Body of pancreas (tissue), 4 donors: ENCODE results near the gene PRRT4. TPM values are rescaled to one million over a fixed set of nuclear protein-coding genes. Genes with fewer than 3 reads are reported as not detected.

ENCODE experiments used
- ATAC-seq: fragments of 150-250 bp; one replicate; pipeline ENCODE4 v1.9.1; 2016
- DNase-seq, 4 donors: peaks; one replicate each; pipeline ENCODE4 v3.0.0-alpha.2; 2019
- H3K27ac ChIP-seq, 4 donors: fragments of 200-600 bp; sonication (generic); 1 replicate in 3 of 4; 2 replicates in 1 of 4; pipeline versions ENCODE4 v1.5.1 to v1.6.1; 2016 to 2019; ENCODE audit warnings: mild to moderate bottlenecking in 1 of 4, mixed read lengths in 1 of 4, moderate library complexity in 1 of 4
- H3K27me3 ChIP-seq, 2 donors: fragments of 200-600 bp; sonication (generic); one replicate each; pipeline ENCODE4 v1.6.0; 2016; ENCODE audit warnings: mild to moderate bottlenecking in 1 of 2
- H3K36me3 ChIP-seq, 2 donors: fragments of 200-600 bp; sonication (generic); replicated peaks in 1 of 2; 2 replicates each; pipeline ENCODE4 v1.5.1; 2016; ENCODE audit warnings: low read depth in 2 of 2; ENCODE audit not compliant: insufficient read depth in 1 of 2
- H3K4me1 ChIP-seq: fragments of 200-600 bp; sonication (generic); one replicate; pipeline ENCODE4 v1.6.0; 2016
- H3K4me3 ChIP-seq, 2 donors: fragments of 200-600 bp; sonication (generic); 1 replicate in 1 of 2; 2 replicates in 1 of 2; pipeline ENCODE4 v1.5.1; 2016 to 2019
- H3K9me3 ChIP-seq, 3 donors: fragments of 200-600 bp; sonication (generic); 1 replicate in 2 of 3; 2 replicates in 1 of 3; pipeline ENCODE4 v1.5.1; 2016
- POLR2A ChIP-seq, 3 donors: fragments of 450-650 bp; IDR thresholded peaks; one replicate each; pipeline ENCODE4 v1.6.1; 2016; ENCODE audit warnings: antibody characterized with exemption in 3 of 3, mild to moderate bottlenecking in 2 of 3
- WGBS, 2 donors: methylation state at CpG; one replicate each; pipeline ENCODE4 v1.1.5; 2017; 5-methylcytosine and 5-hydroxymethylcytosine counted together
- intact Hi-C: fragments of 100-400 bp; cut with DNase I; formaldehyde crosslinking; loops from one replicate; pipeline ENCODE4 v1.15.1; 2023
- total RNA-seq, 2 donors: library from RNA; depleted of rRNA; stranded (reverse); fragments of >200 nt; gene quantifications; one replicate each; pipeline ENCODE4 v1.1.0, GENCODE V29; 2016
- TF ChIP-seq, protein P1 (sequence below), 7 experiments: fragments of 450-650 bp in 4 of 7; fragments of 200-600 bp in 3 of 7; sonication (generic) in 3 of 7; IDR thresholded peaks; one replicate each; pipeline ENCODE4 v1.5.1; 2016 to 2019; ENCODE audit warnings: antibody characterized with exemption in 7 of 7

The PRRT4 gene
- total RNA-seq, 2 donors from 2014 or later, result 7.6 TPM; not detected in 1

- ATAC-seq, result no peak
- DNase-seq, result peak in 1 of 4 donors; percentile 18
- TF ChIP-seq, protein P1, sequence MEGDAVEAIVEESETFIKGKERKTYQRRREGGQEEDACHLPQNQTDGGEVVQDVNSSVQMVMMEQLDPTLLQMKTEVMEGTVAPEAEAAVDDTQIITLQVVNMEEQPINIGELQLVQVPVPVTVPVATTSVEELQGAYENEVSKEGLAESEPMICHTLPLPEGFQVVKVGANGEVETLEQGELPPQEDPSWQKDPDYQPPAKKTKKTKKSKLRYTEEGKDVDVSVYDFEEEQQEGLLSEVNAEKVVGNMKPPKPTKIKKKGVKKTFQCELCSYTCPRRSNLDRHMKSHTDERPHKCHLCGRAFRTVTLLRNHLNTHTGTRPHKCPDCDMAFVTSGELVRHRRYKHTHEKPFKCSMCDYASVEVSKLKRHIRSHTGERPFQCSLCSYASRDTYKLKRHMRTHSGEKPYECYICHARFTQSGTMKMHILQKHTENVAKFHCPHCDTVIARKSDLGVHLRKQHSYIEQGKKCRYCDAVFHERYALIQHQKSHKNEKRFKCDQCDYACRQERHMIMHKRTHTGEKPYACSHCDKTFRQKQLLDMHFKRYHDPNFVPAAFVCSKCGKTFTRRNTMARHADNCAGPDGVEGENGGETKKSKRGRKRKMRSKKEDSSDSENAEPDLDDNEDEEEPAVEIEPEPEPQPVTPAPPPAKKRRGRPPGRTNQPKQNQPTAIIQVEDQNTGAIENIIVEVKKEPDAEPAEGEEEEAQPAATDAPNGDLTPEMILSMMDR (IDR thresholded peaks at IDR 0.05), result peak in 3 of 7 experiments; percentile 11 to 37 (median 27)
- TF ChIP-seq POLR2A (IDR thresholded peaks at IDR 0.05), result no peak
- 56 to 68% methylated on average over 3 of the region's 3 CpGs for WGBS, 2 donors
- Histone ChIP-seq H3K36me3 (peaks cover 6 to 32% of the 10 kb centered on the region in 2 donors), H3K4me3 (no peak overlapping the region), H3K9me3 (no peaks in the 10 kb centered on the region), H3K27me3 (no peaks in the 10 kb centered on the region), H3K4me1 (no peaks in the 10 kb centered on the region), H3K27ac (no peak overlapping the region)
- intact Hi-C loops, result no loop called here
Observed at GRCh38 chr7:128322040-128322643, 39.3 kb downstream of the PRRT4 start.

- no peak overlapping the region for H3K27ac ChIP-seq
- no peak for ATAC-seq
- peaks cover 6 to 40% of the 10 kb centered on the region in 2 donors for H3K36me3 ChIP-seq
- no peak for TF ChIP-seq POLR2A (IDR thresholded peaks at IDR 0.05)
- TF ChIP-seq, protein P1 (IDR thresholded peaks at IDR 0.05), result no peak
- no peaks in the 10 kb centered on the region for H3K27me3 ChIP-seq
- H3K4me1 ChIP-seq, result no peaks in the 10 kb centered on the region
- intact Hi-C loops, result no loop called here
- no peak for DNase-seq
- WGBS, 2 donors, result 85 to 87% methylated on average over 5 of the region's 5 CpGs
- H3K4me3 ChIP-seq, result no peak overlapping the region
- no peaks in the 10 kb centered on the region for H3K9me3 ChIP-seq
Observed at GRCh38 chr7:128321044-128321422, 40.5 kb downstream of the PRRT4 start.

DNA sequence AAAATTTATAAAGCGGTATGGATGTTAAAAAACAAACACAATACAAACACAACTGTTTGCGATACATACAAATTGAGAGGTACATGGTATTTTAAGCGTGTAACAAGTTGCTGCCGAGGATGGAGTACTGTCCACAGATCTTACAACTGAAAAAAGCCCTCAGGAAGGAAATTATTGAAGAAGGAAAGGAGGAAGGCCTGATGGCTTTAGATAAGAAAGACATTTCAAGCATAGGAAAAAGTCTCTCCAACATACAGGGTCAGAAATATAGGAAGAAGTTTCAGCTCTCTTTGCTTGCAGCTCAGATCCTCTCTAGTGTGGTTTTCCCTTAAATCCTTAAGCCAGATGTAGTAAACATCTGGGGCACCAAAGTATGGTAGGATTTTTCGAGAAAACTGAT, 42.8 kb downstream of the PRRT4 start:
- TF ChIP-seq, protein P1 (IDR thresholded peaks at IDR 0.05), result no peak
- no peak for TF ChIP-seq POLR2A (IDR thresholded peaks at IDR 0.05)
- H3K36me3 ChIP-seq, result peaks cover 16 to 41% of the 10 kb centered on the region in 2 donors
- intact Hi-C loops, result no loop called here
- 74 to 87% methylated on average over 5 of the region's 5 CpGs for WGBS, 2 donors
- no peaks in the 10 kb centered on the region for H3K4me1 ChIP-seq
- H3K27me3 ChIP-seq, result no peaks in the 10 kb centered on the region
- ATAC-seq (no peak), DNase-seq (no peak)
- H3K9me3 ChIP-seq, result no peaks in the 10 kb centered on the region
- no peak overlapping the region for H3K27ac ChIP-seq
- H3K4me3 ChIP-seq, result no peak overlapping the region

GRCh38 chr7:128311013-128311412, 50.5 kb downstream of the PRRT4 start:
- ATAC-seq, result no peak
- TF ChIP-seq POLR2A (IDR thresholded peaks at IDR 0.05), result no peak
- TF ChIP-seq, protein P1 (IDR thresholded peaks at IDR 0.05), result no peak
- Histone ChIP-seq H3K27me3 (no peaks in the 10 kb centered on the region), H3K4me1 (no peaks in the 10 kb centered on the region), H3K27ac (no peak overlapping the region), H3K9me3 (no peaks in the 10 kb centered on the region), H3K4me3 (no peak overlapping the region), H3K36me3 (peaks cover 23 to 39% of the 10 kb centered on the region in 2 donors)
- WGBS, 2 donors, result 95 to 98% methylated on average over 3 of the region's 3 CpGs
- intact Hi-C loops, result no loop called here
- no peak for DNase-seq

DNA sequence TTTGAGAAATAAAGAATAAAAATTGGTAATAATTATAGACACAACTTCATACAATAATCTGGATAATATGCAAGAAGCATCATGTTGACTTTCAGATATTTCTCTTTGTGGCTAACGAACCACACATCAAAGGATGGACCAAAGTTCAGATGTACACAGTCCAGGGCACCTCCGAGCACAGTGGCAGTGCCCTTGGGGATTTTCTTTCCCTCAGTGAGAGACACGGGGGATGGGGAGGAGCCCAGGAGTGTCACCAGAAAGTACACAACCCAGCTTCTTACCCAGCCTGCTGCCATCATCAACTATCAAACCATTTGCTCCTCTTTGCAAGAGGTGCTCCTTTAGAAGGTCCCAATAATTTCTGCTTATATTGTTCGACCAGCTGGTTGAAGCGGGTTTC, 51.0 kb downstream of the PRRT4 start:
- Histone ChIP-seq H3K27me3 (no peaks in the 10 kb centered on the region), H3K4me1 (no peaks in the 10 kb centered on the region), H3K4me3 (no peak overlapping the region), H3K9me3 (no peaks in the 10 kb centered on the region), H3K36me3 (peaks cover 23 to 39% of the 10 kb centered on the region in 2 donors), H3K27ac (no peak overlapping the region)
- 77 to 78% methylated on average over 5 of the region's 5 CpGs for WGBS, 2 donors
- intact Hi-C loops, result no loop called here
- TF ChIP-seq, protein P1 (IDR thresholded peaks at IDR 0.05), result no peak
- TF ChIP-seq POLR2A (IDR thresholded peaks at IDR 0.05), result no peak
- DNase-seq (no peak), ATAC-seq (no peak)
